ENCODE measurements around the gene CELF1.

DNA sequence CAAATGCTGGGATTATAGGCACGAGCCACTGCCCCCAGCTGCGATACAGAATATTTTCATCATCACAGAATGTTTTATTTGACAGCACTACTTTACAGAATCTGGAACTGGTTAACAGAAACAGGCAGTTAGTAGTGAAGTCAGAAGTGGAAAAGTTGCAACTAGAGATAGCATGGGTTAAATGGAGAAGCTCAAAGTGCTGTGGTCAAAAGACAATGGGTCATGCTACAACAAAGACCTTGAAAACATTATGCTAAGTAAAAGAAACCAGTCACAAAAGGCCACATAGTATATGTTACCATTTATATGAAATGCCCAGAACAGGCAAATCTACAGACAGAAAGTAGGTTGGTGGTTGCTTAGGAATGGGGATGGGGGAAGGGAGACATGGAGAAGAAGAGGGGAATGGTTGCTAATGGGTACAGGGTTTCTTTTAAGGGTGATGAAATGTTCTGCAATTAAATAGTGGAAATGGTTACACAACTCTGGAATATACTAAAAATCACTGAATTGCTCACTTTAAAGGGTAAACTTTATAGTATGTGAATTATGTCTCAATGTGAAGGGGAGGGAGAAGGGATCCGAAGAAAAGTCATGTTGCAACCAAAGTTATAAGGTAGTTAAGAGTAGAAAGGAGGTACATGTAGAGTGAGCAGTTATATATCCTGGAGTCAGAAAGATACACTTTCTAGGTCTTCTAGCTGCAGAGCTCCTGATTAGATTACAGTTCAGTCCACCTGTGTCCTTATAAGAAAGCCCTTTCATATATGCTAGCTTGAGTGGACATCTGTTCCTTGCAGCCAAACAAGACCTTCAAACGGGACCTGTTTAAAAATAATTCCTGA is 57.7 kb downstream of the CELF1 start:
- TF ChIP-seq CTCF (conservative IDR thresholded peaks at IDR 0.05 in 1 of 2, IDR thresholded peaks at IDR 0.05 in 1 of 2; ENCODE audit: low read depth in 1 of 2, low read length in 2 of 2) (no peak), EZH2 (IDR thresholded peaks at IDR 0.05; ENCODE audit: low read length, missing control alignments) (no peak)

Measured in fibroblast of lung (primary cell).